ENCODE data around the gene NNAT. TPM values are rescaled to one million over a fixed set of nuclear protein-coding genes. Genes with fewer than 3 reads are reported as not detected.

The NNAT gene
- total and polyA plus RNA-seq, 12 donors: 0.24 to 1.1 (median 0.46) TPM; not detected in 5

DNA sequence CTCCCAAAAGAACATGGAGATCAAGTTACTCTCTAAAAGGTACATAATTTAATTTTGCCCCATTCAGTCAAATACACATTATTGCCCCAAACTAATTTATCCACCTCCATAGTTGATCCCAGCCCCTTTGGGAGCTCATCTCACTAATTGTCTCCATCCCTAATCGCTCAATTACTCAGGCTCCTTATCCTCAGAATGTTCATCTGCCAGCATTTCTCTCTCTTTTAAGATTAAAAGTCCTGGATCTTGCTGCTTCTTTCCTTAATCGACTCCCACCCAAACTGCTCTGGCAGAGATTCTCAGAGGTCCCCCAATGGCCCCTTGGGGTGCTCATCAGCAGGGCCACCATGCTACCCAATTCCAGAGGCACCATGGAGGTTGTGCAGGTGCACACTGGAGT, 18.4 kb upstream of the NNAT start:
- Histone ChIP-seq H3K27ac (no peak overlapping the region), H3K9me3 (no peaks in the 10 kb centered on the region), H3K36me3 (peaks cover 0 to 14% (median 0%) of the 10 kb centered on the region in 9 donors), H3K27me3 (no peaks in the 10 kb centered on the region), H3K4me3 (no peak overlapping the region), H3K4me1 (peaks cover 0 to 40% (median 19%) of the 10 kb centered on the region in 9 donors)
- TF ChIP-seq, protein P1, sequence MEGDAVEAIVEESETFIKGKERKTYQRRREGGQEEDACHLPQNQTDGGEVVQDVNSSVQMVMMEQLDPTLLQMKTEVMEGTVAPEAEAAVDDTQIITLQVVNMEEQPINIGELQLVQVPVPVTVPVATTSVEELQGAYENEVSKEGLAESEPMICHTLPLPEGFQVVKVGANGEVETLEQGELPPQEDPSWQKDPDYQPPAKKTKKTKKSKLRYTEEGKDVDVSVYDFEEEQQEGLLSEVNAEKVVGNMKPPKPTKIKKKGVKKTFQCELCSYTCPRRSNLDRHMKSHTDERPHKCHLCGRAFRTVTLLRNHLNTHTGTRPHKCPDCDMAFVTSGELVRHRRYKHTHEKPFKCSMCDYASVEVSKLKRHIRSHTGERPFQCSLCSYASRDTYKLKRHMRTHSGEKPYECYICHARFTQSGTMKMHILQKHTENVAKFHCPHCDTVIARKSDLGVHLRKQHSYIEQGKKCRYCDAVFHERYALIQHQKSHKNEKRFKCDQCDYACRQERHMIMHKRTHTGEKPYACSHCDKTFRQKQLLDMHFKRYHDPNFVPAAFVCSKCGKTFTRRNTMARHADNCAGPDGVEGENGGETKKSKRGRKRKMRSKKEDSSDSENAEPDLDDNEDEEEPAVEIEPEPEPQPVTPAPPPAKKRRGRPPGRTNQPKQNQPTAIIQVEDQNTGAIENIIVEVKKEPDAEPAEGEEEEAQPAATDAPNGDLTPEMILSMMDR (IDR thresholded peaks at IDR 0.05): no peak
- ATAC-seq (no peak), DNase-seq (no peak)
- 91 to 93% methylated on average over 2 of the region's 2 CpGs for WGBS, 2 donors
- intact Hi-C loops (cut with DNase I): no loop called here

GRCh38 chr20:37503256-37503927, 17.7 kb upstream of the NNAT start:
- H3K9me3 ChIP-seq: no peaks in the 10 kb centered on the region
- ATAC-seq: peak; percentile 66 to 92 (median 74)
- TF ChIP-seq, protein P1 (IDR thresholded peaks at IDR 0.05): no peak
- WGBS, 2 donors: 58 to 71% methylated on average over 3 of the region's 3 CpGs
- H3K4me1 ChIP-seq: peaks cover 0 to 40% (median 19%) of the 10 kb centered on the region in 9 donors
- no peak overlapping the region for H3K4me3 ChIP-seq
- H3K27me3 ChIP-seq: no peaks in the 10 kb centered on the region
- peak overlapping the region in 1 of 10 donors; percentile 13 for H3K27ac ChIP-seq
- peak in 1 of 2 donors; percentile 29 for DNase-seq
- peaks cover 0 to 20% (median 0%) of the 10 kb centered on the region in 9 donors for H3K36me3 ChIP-seq
- intact Hi-C loops (cut with DNase I): no loop called here

GRCh38 chr20:37504404-37505096, 16.5 kb upstream of the NNAT start:
- Histone ChIP-seq H3K4me3 (no peak overlapping the region), H3K27me3 (no peaks in the 10 kb centered on the region), H3K27ac (no peak overlapping the region), H3K4me1 (peaks cover 0 to 40% (median 19%) of the 10 kb centered on the region in 9 donors), H3K36me3 (peaks cover 0 to 32% (median 0%) of the 10 kb centered on the region in 9 donors), H3K9me3 (no peaks in the 10 kb centered on the region)
- WGBS, 2 donors: 57 to 74% methylated on average over 3 of the region's 3 CpGs
- peak in 3 of 8 donors; percentile 8 to 29 (median 11) for ATAC-seq
- intact Hi-C loops (cut with DNase I): no loop called here
- TF ChIP-seq, protein P1 (IDR thresholded peaks at IDR 0.05): no peak
- DNase-seq: no peak

GRCh38 chr20:37505263-37506151, 15.5 kb upstream of the NNAT start:
- TF ChIP-seq, protein P1 (IDR thresholded peaks at IDR 0.05): no peak
- H3K27ac ChIP-seq: no peak overlapping the region
- H3K27me3 ChIP-seq: no peaks in the 10 kb centered on the region
- ATAC-seq (peak in 6 of 8 donors; percentile 13 to 55 (median 36)), DNase-seq (no peak)
- intact Hi-C loops (cut with DNase I): no loop called here
- H3K9me3 ChIP-seq: no peaks in the 10 kb centered on the region
- no peak overlapping the region for H3K4me3 ChIP-seq
- 61 to 70% methylated on average over 7 of the region's 7 CpGs for WGBS, 2 donors
- H3K36me3 ChIP-seq: peaks cover 0 to 36% (median 0%) of the 10 kb centered on the region in 9 donors
- peaks cover 0 to 40% (median 19%) of the 10 kb centered on the region in 9 donors for H3K4me1 ChIP-seq

Data from heart right ventricle (tissue), 16 donors.